PC-3 (cell line): ENCODE data around the gene MAP2K1. TPM values are rescaled to one million over a fixed set of nuclear protein-coding genes. Genes with fewer than 3 reads are reported as not detected.

Experiments
- ATAC-seq: fragments of 200-7000 bp; cut with Tn5 transposase; 2 replicates; pipeline ENCODE4 v1.9.1; 2020; ENCODE audit warnings: mild to moderate bottlenecking, moderate library complexity
- BruUV-seq: library from RNA; stranded (reverse); fragments of 400-500 nt; replicated peaks from 2 replicates; lab custom pipeline; 2021; lab: Mats Ljungman, UMichigan
- CTCF ChIA-PET: fragments of 300-600 bp; sonication (Branson Sonifier 250); formaldehyde crosslinking; loops from one replicate; lab custom pipeline; 2022; ENCODE audit warnings: antibody characterized with exemption; lab: Charles Lee
- POLR2A ChIA-PET: fragments of 300-600 bp; sonication (Branson Sonifier 250); formaldehyde crosslinking; loops from one replicate; lab custom pipeline; 2022; ENCODE audit warnings: antibody characterized with exemption; ENCODE audit not compliant: unreplicated experiment; lab: Charles Lee
- DNase-seq: peaks from one replicate; pipeline ENCODE4 v3.0.0-alpha.2; 2015
- H2AFZ ChIP-seq: fragments of 300-600 bp; sonication (generic); 2 replicates; pipeline ENCODE4 v1.6.0; 2016; ENCODE audit warnings: antibody characterized with exemption, low read length
- H3F3A ChIP-seq: fragments of 300-600 bp; sonication (generic); one replicate; pipeline ENCODE4 v1.6.0; 2017; ENCODE audit warnings: antibody characterized with exemption, low read length, control low read depth, mild to moderate bottlenecking; ENCODE audit not compliant: unreplicated experiment
- H3K27ac ChIP-seq: fragments of 300-600 bp; sonication (generic); 2 replicates; pipeline ENCODE4 v1.5.1; 2016; ENCODE audit warnings: mild to moderate bottlenecking, low read length
- H3K27me3 ChIP-seq: fragments of 300-600 bp; sonication (generic); 2 replicates; pipeline ENCODE4 v1.6.1; 2016; ENCODE audit warnings: low read length, mixed read lengths
- H3K36me3 ChIP-seq: fragments of 300-600 bp; sonication (generic); 2 replicates; pipeline ENCODE4 v1.6.1; 2016; ENCODE audit warnings: low read depth, mixed run types, low read length, mixed read lengths
- H3K4me1 ChIP-seq: fragments of 300-600 bp; sonication (generic); 2 replicates; pipeline ENCODE4 v1.5.1; 2016; ENCODE audit warnings: low read length; ENCODE audit not compliant: insufficient read depth
- H3K4me2 ChIP-seq: fragments of 300-600 bp; sonication (generic); 2 replicates; pipeline ENCODE4 v1.6.0; 2016; ENCODE audit warnings: low read length
- H3K4me3 ChIP-seq: fragments of 300-600 bp; sonication (generic); 2 replicates; pipeline ENCODE4 v1.5.1; 2016; ENCODE audit warnings: mild to moderate bottlenecking, low read length, mixed read lengths
- H3K79me2 ChIP-seq: fragments of 300-600 bp; sonication (generic); 2 replicates; pipeline ENCODE4 v1.6.1; 2017; ENCODE audit warnings: low read length, mixed read lengths
- H3K9ac ChIP-seq: fragments of 300-600 bp; sonication (generic); 2 replicates; pipeline ENCODE4 v1.6.0; 2016; ENCODE audit warnings: mild to moderate bottlenecking, low read length
- H3K9me2 ChIP-seq: fragments of 300-600 bp; sonication (generic); replicated peaks from 2 replicates; pipeline ENCODE4 v1.6.1; 2016; ENCODE audit warnings: mixed run types, low read length, mixed read lengths
- H3K9me3 ChIP-seq: fragments of 300-600 bp; sonication (generic); 2 replicates; pipeline ENCODE4 v1.6.1; 2016; ENCODE audit warnings: low read length, mixed read lengths
- H4K20me1 ChIP-seq: fragments of 300-600 bp; sonication (generic); 2 replicates; pipeline ENCODE4 v1.6.1; 2016; ENCODE audit warnings: low read length, mixed read lengths
- CTCF ChIP-seq: fragments of 300-600 bp; sonication (generic); conservative IDR thresholded peaks from 2 replicates; pipeline ENCODE4 v1.5.1; 2017; ENCODE audit warnings: antibody characterized with exemption, low read depth, mild to moderate bottlenecking, low read length
- EZH2 ChIP-seq: fragments of 300-600 bp; sonication (generic); IDR thresholded peaks from one replicate; pipeline ENCODE4 v1.6.1; 2017; ENCODE audit warnings: antibody characterized with exemption, mild to moderate bottlenecking, low read length; ENCODE audit not compliant: unreplicated experiment
- EZH2phosphoT487 ChIP-seq: fragments of 300-600 bp; sonication (generic); IDR thresholded peaks from 2 replicates; pipeline ENCODE4 v1.6.1; 2018; ENCODE audit warnings: mild to moderate bottlenecking, antibody characterized with exemption, low read length, borderline replicate concordance
- intact Hi-C: fragments of 100-400 bp; cut with micrococcal nuclease; formaldehyde crosslinking; loops from 2 replicates; pipeline ENCODE4 v1.9.0; 2023
- total RNA-seq: library from RNA; depleted of rRNA; stranded (reverse); fragments of >200 nt; gene quantifications from 2 replicates; pipeline ENCODE4 v1.2.3, GENCODE V29; 2014

MAP2K1 gene
- total RNA-seq, 1 experiment from 2014 or later = 35.5 TPM

DNA sequence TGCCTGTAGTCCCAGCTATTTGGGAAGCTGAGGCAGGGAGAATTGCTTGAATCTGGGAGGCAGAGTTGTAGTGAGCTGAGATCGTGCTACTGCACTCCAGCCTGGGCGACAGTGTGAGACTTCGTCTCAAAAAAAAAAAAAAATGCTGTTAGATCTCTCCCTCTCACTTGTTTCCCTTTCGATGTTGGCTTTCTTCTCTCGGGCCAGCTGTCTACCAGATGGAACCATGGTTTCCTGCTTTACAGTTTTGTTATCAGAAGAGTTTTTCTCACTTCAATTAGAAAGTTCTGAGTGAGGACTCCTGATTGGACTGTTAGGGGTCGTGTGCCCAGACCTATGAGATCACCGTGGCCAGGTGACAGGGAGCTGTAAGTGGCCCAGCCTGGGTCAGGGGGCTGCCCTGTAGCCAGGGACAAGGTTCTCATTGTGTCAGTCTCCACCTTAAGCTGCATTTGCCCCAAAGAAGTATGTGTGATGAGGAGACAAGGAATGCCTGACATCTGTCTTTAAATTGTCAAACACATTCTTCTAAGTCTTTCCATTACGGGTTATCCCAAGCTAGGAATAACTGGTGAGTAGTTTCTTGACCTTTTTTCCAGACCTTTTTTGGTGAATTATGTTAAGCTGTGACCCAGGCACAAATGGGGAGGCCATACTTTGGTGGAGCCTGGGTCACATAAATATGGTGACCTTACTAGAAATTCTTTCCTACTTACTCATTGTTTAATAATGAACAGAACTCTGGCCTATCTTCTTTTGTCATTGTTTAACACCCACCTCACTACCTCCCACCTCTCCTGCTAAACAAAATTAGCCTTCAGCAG, 85.7 kb downstream of the MAP2K1 start:
- no peaks in the 10 kb centered on the region for H3K9me3 ChIP-seq
- POLR2A ChIA-PET = no interaction called here
- no peaks in the 10 kb centered on the region for H3K27me3 ChIP-seq
- H3K9me2 ChIP-seq = no peaks in the 10 kb centered on the region
- no peaks in the 10 kb centered on the region for H3K79me2 ChIP-seq
- intact Hi-C loops = no loop called here
- TF ChIP-seq EZH2 (no peak), CTCF (no peak), EZH2phosphoT487 (no peak)
- no peak overlapping the region for H3K9ac ChIP-seq
- H3K27ac ChIP-seq = no peak overlapping the region
- no peak for ATAC-seq
- 0 out of 2 replicates have a peak, but pooled peaks cover 7% of the 10 kb centered on the region for H3K4me1 ChIP-seq
- CTCF ChIA-PET = no interaction called here
- no peak overlapping the region for H2AFZ ChIP-seq
- no peak for DNase-seq
- no peaks in the 10 kb centered on the region for H4K20me1 ChIP-seq
- BruUV-seq = no TSS peak
- no peaks in the 10 kb centered on the region for H3F3A ChIP-seq
- H3K36me3 ChIP-seq = peaks cover 5% of the 10 kb centered on the region; the same call in 1 of the 2 replicates
- H3K4me3 ChIP-seq = no peak overlapping the region
- no peak overlapping the region for H3K4me2 ChIP-seq

- no peaks in the 10 kb centered on the region for H3K9me2 ChIP-seq
- no peak overlapping the region for H3K27ac ChIP-seq
- no peaks in the 10 kb centered on the region for H3K79me2 ChIP-seq
- intact Hi-C loops = no loop called here
- no peaks in the 10 kb centered on the region for H3F3A ChIP-seq
- H3K9ac ChIP-seq = no peak overlapping the region
- no peaks in the 10 kb centered on the region for H3K9me3 ChIP-seq
- DNase-seq = no peak
- no peak for ATAC-seq
- H4K20me1 ChIP-seq = no peaks in the 10 kb centered on the region
- H2AFZ ChIP-seq = no peak overlapping the region
- H3K36me3 ChIP-seq = no peaks in the 10 kb centered on the region; the same call in 1 of the 2 replicates
- ChIA-PET CTCF (no interaction called here), POLR2A (no interaction called here)
- H3K4me2 ChIP-seq = no peak overlapping the region
- H3K27me3 ChIP-seq = no peaks in the 10 kb centered on the region
- 0 out of 2 replicates have a peak, but pooled peaks cover 7% of the 10 kb centered on the region for H3K4me1 ChIP-seq
- no TSS peak for BruUV-seq
- H3K4me3 ChIP-seq = no peak overlapping the region
- no peak for TF ChIP-seq EZH2
- no peak for TF ChIP-seq EZH2phosphoT487
- no peak for TF ChIP-seq CTCF
Measured at GRCh38 chr15:66474135-66474534, 87.4 kb downstream of the MAP2K1 start.

GRCh38 chr15:66474963-66475362, 88.3 kb downstream of the MAP2K1 start:
- Histone ChIP-seq H2AFZ (no peak overlapping the region), H3K79me2 (no peaks in the 10 kb centered on the region), H4K20me1 (no peaks in the 10 kb centered on the region), H3K9me2 (no peaks in the 10 kb centered on the region), H3K4me3 (no peak overlapping the region), H3K9ac (no peak overlapping the region), H3K4me2 (no peak overlapping the region), H3K27me3 (no peaks in the 10 kb centered on the region), H3K27ac (no peak overlapping the region), H3F3A (no peaks in the 10 kb centered on the region), H3K4me1 (0 out of 2 replicates have a peak, but pooled peaks cover 7% of the 10 kb centered on the region), H3K9me3 (no peaks in the 10 kb centered on the region), H3K36me3 (no peaks in the 10 kb centered on the region; the same call in 1 of the 2 replicates)
- DNase-seq = no peak
- BruUV-seq = no TSS peak
- intact Hi-C loops = no loop called here
- no peak for TF ChIP-seq EZH2phosphoT487
- no peak for TF ChIP-seq EZH2
- TF ChIP-seq CTCF = no peak
- POLR2A ChIA-PET = no interaction called here
- CTCF ChIA-PET = no interaction called here
- ATAC-seq = no peak
